Heart left ventricle (tissue), 13 donors: ENCODE data around the gene PALLD.

Experiments
- CTCF ChIP-seq, 12 donors: fragments of 200-600 bp; sonication (generic) in 4 of 12; IDR thresholded peaks; one replicate each; pipeline versions ENCODE4 v1.5.0 to v1.8.0; 2018 to 2022; ENCODE audit warnings: antibody characterized with exemption in 12 of 12, mild to moderate bottlenecking in 5 of 12
- POLR2A ChIP-seq, 2 donors: fragments of 450-650 bp; IDR thresholded peaks; one replicate each; pipeline ENCODE4 v1.6.1; 2017; ENCODE audit warnings: antibody characterized with exemption in 2 of 2, mild to moderate bottlenecking in 2 of 2, moderate library complexity in 2 of 2
- donor health status: ischemic (EF 13 %, LVEDD 7.1; RV severe dilation, severe dysfunction).
- donor health status: DM: no; HTN: yes; CAD: no.
- donor health status: DM: no; HTN: no; CAD: no.
- donor health status: ischemic (EF 25% LVEDD 6.9; RV normal size, moderate dysfunction).
- donor health status: ischemic (EF 25% LVEDD 5.7; RV mildly dilated, moderate dysfunction).
- donor health status: ischemic (EF 35%, LVEDD 5.7; RV mildly dilated, moderate dysfunction).
- donor health status: nonischemic (EF 11% LVEDD 7.7; RV severe dilation, severe dysfunction).
- donor health status: DM: yes; HTN: yes; CAD: no.
- donor health status: PGD.
- donor health status: ischemic (EF 29% LVEDD 5.4; RV normal size, mild dysfunction).
- donor health status: nonischemic (EF 23%, LVEDD 6.1; RV moderate dilation, normal function).

GRCh38 chr4:168537571-168537970 lies 40.7 kb downstream of the PALLD start:
- TF ChIP-seq CTCF (IDR thresholded peaks at IDR 0.05) (no peak), POLR2A (IDR thresholded peaks at IDR 0.05) (no peak)
